Loucy (cell line): ENCODE results near the gene LRRC4C.

ENCODE experiments used
- H2AFZ ChIP-seq: fragments of 200-600 bp; sonication (generic); 2 replicates; pipeline ENCODE4 v1.6.0; 2016; ENCODE audit warnings: antibody characterized with exemption, mild to moderate bottlenecking, low read length, moderate library complexity
- H3F3A ChIP-seq: fragments of 200-600 bp; 2 replicates; pipeline ENCODE4 v1.6.0; 2016; ENCODE audit warnings: antibody characterized with exemption, low read depth, mild to moderate bottlenecking
- H3K27me3 ChIP-seq: fragments of 200-600 bp; sonication (generic); 2 replicates; pipeline ENCODE4 v1.6.1; 2014; ENCODE audit warnings: low read length, mild to moderate bottlenecking; ENCODE audit not compliant: insufficient read depth, poor library complexity, severe bottlenecking
- H3K36me3 ChIP-seq: fragments of 200-600 bp; sonication (generic); 2 replicates; pipeline ENCODE4 v1.6.1; 2016; ENCODE audit warnings: low read length; ENCODE audit not compliant: insufficient read depth
- H3K4me1 ChIP-seq: fragments of 200-600 bp; sonication (generic); 2 replicates; pipeline ENCODE4 v1.5.1; 2014; ENCODE audit warnings: low read length, mild to moderate bottlenecking; ENCODE audit not compliant: insufficient read depth, poor library complexity, severe bottlenecking
- H3K4me2 ChIP-seq: fragments of 200-600 bp; sonication (generic); 2 replicates; pipeline ENCODE4 v1.6.0; 2014; ENCODE audit warnings: antibody characterized with exemption, low read length, low read depth, mild to moderate bottlenecking; ENCODE audit not compliant: poor library complexity, severe bottlenecking
- H3K4me3 ChIP-seq: fragments of 200-600 bp; sonication (generic); 2 replicates; pipeline ENCODE4 v1.5.1; 2014; ENCODE audit warnings: low read length, mild to moderate bottlenecking, mixed read lengths; ENCODE audit not compliant: poor library complexity, severe bottlenecking
- H3K79me2 ChIP-seq: fragments of 200-600 bp; sonication (generic); 2 replicates; pipeline ENCODE4 v1.6.1; 2014; ENCODE audit warnings: low read length; ENCODE audit not compliant: insufficient read depth
- H3K9ac ChIP-seq: fragments of 200-600 bp; sonication (generic); 2 replicates; pipeline ENCODE4 v1.6.0; 2014; ENCODE audit warnings: mild to moderate bottlenecking, low read depth, low read length, moderate library complexity; ENCODE audit not compliant: poor library complexity, severe bottlenecking
- H3K9me2 ChIP-seq: fragments of 200-600 bp; sonication (generic); replicated peaks from 2 replicates; pipeline ENCODE4 v1.6.1; 2016; ENCODE audit warnings: low read depth, low read length, mixed read lengths
- H3K9me3 ChIP-seq: fragments of 200-600 bp; sonication (generic); 2 replicates; pipeline ENCODE4 v1.6.1; 2014; ENCODE audit warnings: mild to moderate bottlenecking, antibody characterized with exemption, low read length, low read depth; ENCODE audit not compliant: insufficient read depth
- H4K20me1 ChIP-seq: fragments of 200-600 bp; sonication (generic); 2 replicates; pipeline ENCODE4 v1.6.0; 2014; ENCODE audit warnings: antibody characterized with exemption, low read length, mild to moderate bottlenecking; ENCODE audit not compliant: insufficient read depth, poor library complexity, severe bottlenecking
- CTCF ChIP-seq: fragments of 200-600 bp; sonication (generic); conservative IDR thresholded peaks from 2 replicates; pipeline ENCODE4 v1.5.1; 2014; ENCODE audit warnings: mild to moderate bottlenecking, antibody characterized with exemption, low read length
- EZH2phosphoT487 ChIP-seq: fragments of 200-600 bp; IDR thresholded peaks from 2 replicates; pipeline ENCODE4 v1.6.1; 2018; ENCODE audit warnings: antibody characterized with exemption, mild to moderate bottlenecking, moderate library complexity, borderline replicate concordance

Gene LRRC4C

GRCh38 chr11:41382927-41383326 lies 76.5 kb downstream of the LRRC4C start:
- H3K4me2 ChIP-seq: no peak overlapping the region

GRCh38 chr11:41379084-41379483 lies 80.4 kb downstream of the LRRC4C start:
- H3K4me3 ChIP-seq: no peak overlapping the region
- no peaks in the 10 kb centered on the region for H3K9me2 ChIP-seq
- no peaks in the 10 kb centered on the region for H4K20me1 ChIP-seq
- no peaks in the 10 kb centered on the region for H3K4me1 ChIP-seq
- no peaks in the 10 kb centered on the region for H3K79me2 ChIP-seq
- H3K36me3 ChIP-seq: no peaks in the 10 kb centered on the region
- no peaks in the 10 kb centered on the region for H3F3A ChIP-seq
- TF ChIP-seq CTCF (no peak), EZH2phosphoT487 (no peak)
- no peak overlapping the region for H2AFZ ChIP-seq
- H3K9me3 ChIP-seq: peaks cover 2% of the 10 kb centered on the region; the same call in 1 of the 2 replicates
- no peaks in the 10 kb centered on the region for H3K27me3 ChIP-seq
- H3K9ac ChIP-seq: no peak overlapping the region
- no peak overlapping the region for H3K4me2 ChIP-seq

More at GRCh38 chr11:41382927-41383326, 76.5 kb downstream of the LRRC4C start:
- H3K4me1 ChIP-seq: no peaks in the 10 kb centered on the region
- H3K36me3 ChIP-seq: no peaks in the 10 kb centered on the region
- H4K20me1 ChIP-seq: no peaks in the 10 kb centered on the region
- H3K9me2 ChIP-seq: no peaks in the 10 kb centered on the region
- H3K27me3 ChIP-seq: no peaks in the 10 kb centered on the region
- no peak for TF ChIP-seq CTCF
- TF ChIP-seq EZH2phosphoT487: no peak
- no peaks in the 10 kb centered on the region for H3K79me2 ChIP-seq
- no peak overlapping the region for H2AFZ ChIP-seq
- no peaks in the 10 kb centered on the region for H3K9me3 ChIP-seq
- H3K9ac ChIP-seq: no peak overlapping the region
- no peak overlapping the region for H3K4me3 ChIP-seq
- H3F3A ChIP-seq: no peaks in the 10 kb centered on the region

GRCh38 chr11:41377709-41378394 lies 81.6 kb downstream of the LRRC4C start:
- no peak overlapping the region for H3K4me3 ChIP-seq
- H4K20me1 ChIP-seq: no peaks in the 10 kb centered on the region
- H3K9me2 ChIP-seq: no peaks in the 10 kb centered on the region
- no peak for TF ChIP-seq EZH2phosphoT487
- TF ChIP-seq CTCF: no peak
- no peak overlapping the region for H2AFZ ChIP-seq
- H3F3A ChIP-seq: no peaks in the 10 kb centered on the region
- H3K4me2 ChIP-seq: no peak overlapping the region
- H3K9me3 ChIP-seq: peaks cover 2% of the 10 kb centered on the region; the same call in 1 of the 2 replicates
- H3K36me3 ChIP-seq: no peaks in the 10 kb centered on the region
- H3K27me3 ChIP-seq: no peaks in the 10 kb centered on the region
- H3K9ac ChIP-seq: no peak overlapping the region
- no peaks in the 10 kb centered on the region for H3K79me2 ChIP-seq
- no peaks in the 10 kb centered on the region for H3K4me1 ChIP-seq
